T-cell (primary cell): Measurements from ENCODE around the gene HSFX3. TPM values are rescaled to one million over a fixed set of nuclear protein-coding genes. Genes with fewer than 3 reads are reported as not detected.
"Not testable (repeated sequence)": the region's sequence is repeated elsewhere in the genome, so short reads cannot be mapped to it uniquely, and the experiment has no call there.

Source experiments
- ATAC-seq, 4 experiments: fragments of 200-7000 bp in 3 of 4; fragments of 150-1000 bp in 1 of 4; cut with Tn5 transposase; replicated peaks in 1 of 4; 1 replicate in 3 of 4; 2 replicates in 1 of 4; pipeline ENCODE4 v1.10.0; 2021; ENCODE audit warnings: moderate library complexity in 3 of 4, mild to moderate bottlenecking in 2 of 4, moderate number of reproducible peaks in 1 of 4
- CTCF ChIA-PET, 2 donors: fragments of 300-600 bp; sonication (Branson Sonifier 250); formaldehyde crosslinking; loops; one replicate each; lab custom pipeline; 2022; ENCODE audit warnings: antibody characterized with exemption in 2 of 2; lab: Charles Lee
- POLR2A ChIA-PET, 2 donors: fragments of 300-600 bp; sonication (Branson Sonifier 250); formaldehyde crosslinking; loops; one replicate each; lab custom pipeline; 2022; ENCODE audit warnings: antibody characterized with exemption in 2 of 2; lab: Charles Lee
- DNase-seq, 35 experiments: peaks; one replicate each; pipeline versions ENCODE4 v3.0.0 to v3.0.0-alpha.2; 2013 to 2023
- H3K27ac ChIP-seq: one replicate; pipeline ENCODE4 v1.5.1; 2013; ENCODE audit warnings: low read length
- H3K27me3 ChIP-seq, 2 experiments: replicated peaks in 1 of 2; 1 replicate in 1 of 2; 2 replicates in 1 of 2; pipeline versions ENCODE4 v1.6.1 to v1.7.0; 2013; ENCODE audit warnings: low read length in 1 of 2, mixed read lengths in 1 of 2; ENCODE audit not compliant: control insufficient read depth in 2 of 2, insufficient read depth in 2 of 2; ENCODE audit errors: extremely low read depth in 1 of 2
- H3K36me3 ChIP-seq, 2 donors: 1 replicate in 1 of 2; 2 replicates in 1 of 2; pipeline versions ENCODE4 v1.6.1 to v1.7.0; 2013; ENCODE audit warnings: low read length in 1 of 2; ENCODE audit not compliant: control insufficient read depth in 2 of 2, insufficient read depth in 1 of 2; ENCODE audit errors: extremely low read depth in 1 of 2
- H3K4me1 ChIP-seq, 2 experiments: 1 replicate in 1 of 2; 2 replicates in 1 of 2; pipeline versions ENCODE4 v1.6.1 to v1.7.0; 2013; ENCODE audit warnings: low read length in 2 of 2, mixed read lengths in 1 of 2; ENCODE audit not compliant: insufficient read depth in 2 of 2, control insufficient read depth in 1 of 2; ENCODE audit errors: extremely low read depth in 1 of 2
- H3K4me3 ChIP-seq, 2 donors: 1 replicate in 1 of 2; 2 replicates in 1 of 2; pipeline versions ENCODE4 v1.5.1 to v1.7.0; 2013; ENCODE audit warnings: mild to moderate bottlenecking in 2 of 2, low read length in 1 of 2, moderate library complexity in 1 of 2; ENCODE audit not compliant: control insufficient read depth in 1 of 2; ENCODE audit errors: extremely low read depth in 1 of 2
- H3K9me3 ChIP-seq: 2 replicates; pipeline ENCODE4 v1.7.0; 2013
- H3K27ac Mint-ChIP-seq, 2 donors: one replicate each; pipeline ENCODE4 v1.8.0; 2020 to 2021; ENCODE audit warnings: mild to moderate bottlenecking in 2 of 2, mixed read lengths in 2 of 2
- H3K27me3 Mint-ChIP-seq, 2 donors: one replicate each; pipeline ENCODE4 v1.8.0; 2021 to 2022; ENCODE audit warnings: mixed read lengths in 2 of 2
- H3K36me3 Mint-ChIP-seq: one replicate; pipeline ENCODE4 v1.8.0; 2021; ENCODE audit warnings: mixed read lengths
- H3K4me1 Mint-ChIP-seq, 3 donors: one replicate each; pipeline ENCODE4 v1.8.0; 2020 to 2022; ENCODE audit warnings: mixed read lengths in 3 of 3, mild to moderate bottlenecking in 1 of 3
- H3K4me3 Mint-ChIP-seq, 3 donors: one replicate each; pipeline ENCODE4 v1.8.0; 2020 to 2022; ENCODE audit warnings: mild to moderate bottlenecking in 3 of 3, mixed read lengths in 3 of 3, moderate library complexity in 3 of 3
- H3K9me3 Mint-ChIP-seq, 3 donors: one replicate each; pipeline ENCODE4 v1.8.0; 2020 to 2022; ENCODE audit warnings: mixed read lengths in 3 of 3
- WGBS: methylation state at CpG from one replicate; pipeline ENCODE4 v1.1.5; 2013; ENCODE audit warnings: missing lambda C conversion rate; ENCODE audit not compliant: insufficient coverage; 5-methylcytosine and 5-hydroxymethylcytosine counted together
- total RNA-seq, 35 experiments: library from RNA in 6 of 35; stranded (reverse) in 6 of 35; fragments of 120-200 nt in 1 of 35; gene quantifications; one replicate each; pipeline versions ENCODE4 v1.2.1 to v1.2.4 and lab custom pipeline; 2013 to 2026

HSFX3 gene
- total RNA-seq, 5 donors from 2014 or later (not counting 1 experiment from before 2014, with no cell fraction given) = not detected

- ChIA-PET CTCF (interaction anchor here (0.5 to 1.2 kb wide), 4 partner anchors 11 to 32 kb away, joined by 3 to 5 read pairs (median 3); no protein-coding TSS in a partner anchor), POLR2A (interaction anchor here (1.3 to 1.6 kb wide), 2 partner anchors 18 to 19 kb away, joined by 4 to 5 read pairs; partner anchors contain the start of gene IDS (in 1 of the 2))
- no peak for ATAC-seq
- H3K9me3 ChIP-seq = no peaks in the 10 kb centered on the region
- H3K27me3 Mint-ChIP-seq = peaks cover 0 to 5% of the 10 kb centered on the region in 2 donors
- H3K27ac ChIP-seq = no peak overlapping the region
- 100% methylated on average over 1 of the region's 2 CpGs for WGBS
- H3K4me3 ChIP-seq = no peak overlapping the region
- DNase-seq = no peak
- no peaks in the 10 kb centered on the region for H3K36me3 Mint-ChIP-seq
- H3K4me3 Mint-ChIP-seq = peak overlapping the region in 1 of 3 donors; percentile 13
- H3K27ac Mint-ChIP-seq = peak overlapping the region in 1 of 2 donors; percentile 61
- H3K9me3 Mint-ChIP-seq = no peaks in the 10 kb centered on the region
- no peaks in the 10 kb centered on the region for H3K36me3 ChIP-seq
- H3K4me1 Mint-ChIP-seq = peaks cover 29 to 62% (median 48%) of the 10 kb centered on the region in 3 donors
- H3K4me1 ChIP-seq = peaks cover 5 to 51% of the 10 kb centered on the region in 2 experiments
- no peaks in the 10 kb centered on the region for H3K27me3 ChIP-seq
These were observed 26.8 kb downstream of the HSFX3 start for GRCh38 chrX:149522916-149523315.

GRCh38 chrX:149521438-149521837 lies 28.3 kb downstream of the HSFX3 start:
- Mint-ChIP-seq H3K36me3 (peaks cover 3% of the 10 kb centered on the region), H3K27me3 (peaks cover 0 to 11% of the 10 kb centered on the region in 2 donors), H3K9me3 (no peaks in the 10 kb centered on the region), H3K4me1 (peaks cover 29 to 57% (median 42%) of the 10 kb centered on the region in 3 donors), H3K27ac (peak overlapping the region; percentile 66 to 89), H3K4me3 (peak overlapping the region in 2 of 3 donors; percentile 29 to 73)
- H3K27me3 ChIP-seq = no peaks in the 10 kb centered on the region
- no peaks in the 10 kb centered on the region for H3K9me3 ChIP-seq
- no CpG with 5 or more reads among the region's 9 CpGs for WGBS
- DNase-seq = peak in 14 of 35 experiments; percentile 6 to 64 (median 18)
- peak overlapping the region; percentile 69 for H3K27ac ChIP-seq
- CTCF ChIA-PET = interaction anchor here in 1 of 2 donors (1.0 to 1.2 kb wide), 2 partner anchors 8 to 16 kb away, joined by 3 to 4 read pairs; partner anchors contain the start of gene IDS
- peaks cover 5 to 45% of the 10 kb centered on the region in 2 experiments for H3K4me1 ChIP-seq
- POLR2A ChIA-PET = interaction anchor here (1.0 to 2.3 kb wide), 6 partner anchors 9 to 21 kb away, joined by 3 to 16 read pairs (median 6); partner anchors contain the start of gene EOLA1 (in 2 of the 2)
- peak in 3 of 4 experiments; percentile 18 to 46 (median 23) for ATAC-seq
- H3K4me3 ChIP-seq = no peak overlapping the region
- no peaks in the 10 kb centered on the region for H3K36me3 ChIP-seq

GRCh38 chrX:149520636-149521277 lies 29.0 kb downstream of the HSFX3 start:
- H3K36me3 ChIP-seq, H3K9me3 Mint-ChIP-seq, DNase-seq, H3K27me3 ChIP-seq, H3K9me3 ChIP-seq, H3K36me3 Mint-ChIP-seq, ATAC-seq, H3K4me3 ChIP-seq: not testable (repeated sequence)
- H3K4me1 Mint-ChIP-seq = peaks cover 32 to 54% (median 40%) of the 10 kb centered on the region in 3 donors
- H3K27ac Mint-ChIP-seq = peak overlapping the region in 1 of 2 donors; percentile 89
- H3K27me3 Mint-ChIP-seq = peaks cover 0 to 15% of the 10 kb centered on the region in 2 donors
- H3K4me3 Mint-ChIP-seq = peak overlapping the region in 2 of 3 donors; percentile 29 to 73
- POLR2A ChIA-PET = interaction anchor here (1.0 to 2.3 kb wide), 5 partner anchors 8 to 21 kb away, joined by 3 to 16 read pairs (median 5); partner anchors contain the start of gene EOLA1 (in 2 of the 2)
- Histone ChIP-seq H3K27ac (peak overlapping the region; percentile 69), H3K4me1 (peaks cover 5 to 43% of the 10 kb centered on the region in 2 experiments)
- no CpG with 5 or more reads among the region's 3 CpGs for WGBS
- CTCF ChIA-PET = interaction anchor here in 1 of 2 donors (0.6 to 1.0 kb wide), 2 partner anchors 9 to 15 kb away, joined by 3 to 4 read pairs; partner anchors contain the start of gene IDS

- H3K27me3 Mint-ChIP-seq = peaks cover 0 to 18% of the 10 kb centered on the region in 2 donors
- H3K36me3 ChIP-seq = no peaks in the 10 kb centered on the region
These were observed 31.5 kb downstream of the HSFX3 start for GRCh38 chrX:149518236-149518635.

GRCh38 chrX:149517308-149517707 lies 32.4 kb downstream of the HSFX3 start:
- H3K36me3 Mint-ChIP-seq = peaks cover 3% of the 10 kb centered on the region
- WGBS = no CpG with 5 or more reads among the region's 1 CpG
- H3K9me3 ChIP-seq = no peaks in the 10 kb centered on the region
- CTCF ChIA-PET = interaction anchor here in 1 of 2 donors (0.6 kb wide), 1 partner anchor 13 kb away, joined by 3 read pairs; no protein-coding TSS in a partner anchor
- H3K27ac Mint-ChIP-seq = no peak overlapping the region
- no peaks in the 10 kb centered on the region for H3K9me3 Mint-ChIP-seq
- H3K27ac ChIP-seq = no peak overlapping the region
- H3K4me3 Mint-ChIP-seq = no peak overlapping the region
- H3K4me1 ChIP-seq = peaks cover 9 to 47% of the 10 kb centered on the region in 2 experiments
- no peaks in the 10 kb centered on the region for H3K36me3 ChIP-seq
- POLR2A ChIA-PET = interaction anchor here in 1 of 2 donors (1.0 kb wide), 1 partner anchor 24 kb away, joined by 6 read pairs; no protein-coding TSS in a partner anchor
- peaks cover 0 to 20% of the 10 kb centered on the region in 2 donors for H3K27me3 Mint-ChIP-seq
- H3K4me1 Mint-ChIP-seq = peaks cover 29 to 54% (median 30%) of the 10 kb centered on the region in 3 donors
- no peaks in the 10 kb centered on the region for H3K27me3 ChIP-seq
- DNase-seq (no peak), ATAC-seq (no peak)
- no peak overlapping the region for H3K4me3 ChIP-seq

More at GRCh38 chrX:149518236-149518635, 31.5 kb downstream of the HSFX3 start:
- ChIA-PET POLR2A (interaction anchor here in 1 of 2 donors (0.9 to 1.0 kb wide), 2 partner anchors 17 to 23 kb away, joined by 3 to 6 read pairs; no protein-coding TSS in a partner anchor), CTCF (interaction anchor here in 1 of 2 donors (0.6 kb wide), 1 partner anchor 159 kb away, joined by 3 read pairs; no protein-coding TSS in a partner anchor)
- ATAC-seq (no peak), DNase-seq (no peak)
- Histone ChIP-seq H3K9me3 (no peaks in the 10 kb centered on the region), H3K4me3 (no peak overlapping the region), H3K27ac (no peak overlapping the region), H3K27me3 (no peaks in the 10 kb centered on the region), H3K4me1 (peaks cover 10 to 47% of the 10 kb centered on the region in 2 experiments)
- no peaks in the 10 kb centered on the region for H3K9me3 Mint-ChIP-seq
- H3K36me3 Mint-ChIP-seq = peaks cover 3% of the 10 kb centered on the region
- no peak overlapping the region for H3K4me3 Mint-ChIP-seq
- H3K27ac Mint-ChIP-seq = no peak overlapping the region
- no CpG with 5 or more reads among the region's 7 CpGs for WGBS
- peaks cover 31 to 58% (median 35%) of the 10 kb centered on the region in 3 donors for H3K4me1 Mint-ChIP-seq

- Mint-ChIP-seq H3K27me3 (peaks cover 0 to 20% of the 10 kb centered on the region in 2 donors), H3K4me1 (peaks cover 24 to 51% (median 27%) of the 10 kb centered on the region in 3 donors), H3K27ac (no peak overlapping the region), H3K9me3 (no peaks in the 10 kb centered on the region), H3K36me3 (peaks cover 3% of the 10 kb centered on the region), H3K4me3 (no peak overlapping the region)
- H3K4me1 ChIP-seq = peaks cover 5 to 44% of the 10 kb centered on the region in 2 experiments
- ATAC-seq = no peak
- no peaks in the 10 kb centered on the region for H3K27me3 ChIP-seq
- H3K9me3 ChIP-seq = no peaks in the 10 kb centered on the region
- no peak overlapping the region for H3K27ac ChIP-seq
- H3K36me3 ChIP-seq = no peaks in the 10 kb centered on the region
- POLR2A ChIA-PET = interaction anchor here in 1 of 2 donors (0.8 kb wide), 1 partner anchor 24 kb away, joined by 3 read pairs; no protein-coding TSS in a partner anchor
- DNase-seq = no peak
- WGBS = no CpG with 5 or more reads among the region's 2 CpGs
- CTCF ChIA-PET = interaction anchor here (0.6 kb wide), 2 partner anchors 13 to 423 kb away, joined by 3 to 5 read pairs; no protein-coding TSS in a partner anchor
- H3K4me3 ChIP-seq = no peak overlapping the region
These were observed 33.1 kb downstream of the HSFX3 start for GRCh38 chrX:149516604-149517003.
